ENCODE measurements around the gene OR4E1. TPM values are rescaled to one million over a fixed set of nuclear protein-coding genes. Genes with fewer than 3 reads are reported as not detected.

The OR4E1 gene
- polyA plus RNA-seq, 3 donors = not detected

GRCh38 chr14:21671371-21671770 is 2.2 kb downstream of the OR4E1 start:
- H3K9me3 Mint-ChIP-seq = peaks cover 2 to 16% (median 13%) of the 10 kb centered on the region in 7 donors
- Histone ChIP-seq H3K9me3 (replicated peaks in 1 of 2; ENCODE audit: control insufficient read depth in 1 of 2, insufficient read depth in 1 of 2, low read length in 2 of 2) (peaks cover 2 to 5% of the 10 kb centered on the region in 2 donors), H4K20me1 (ENCODE audit: insufficient read depth, low read length) (no peaks in the 10 kb centered on the region), H3K4me2 (replicated peaks; ENCODE audit: extremely low read depth, low read length, poor library complexity, severe bottlenecking) (no peak overlapping the region), H3K79me2 (ENCODE audit: insufficient read depth, low read length) (no peaks in the 10 kb centered on the region), H3K27ac (ENCODE audit: low read depth in 1 of 2, low read length in 2 of 2) (no peak overlapping the region), H2AFZ (ENCODE audit: insufficient read depth, low read depth, low read length, poor library complexity, severe bottlenecking) (no peak overlapping the region), H3K4me1 (ENCODE audit: control insufficient read depth in 1 of 2, insufficient read depth in 2 of 2, low read length in 2 of 2) (no peaks in the 10 kb centered on the region), H3K4me3 (replicated peaks in 1 of 3; ENCODE audit: low read depth in 2 of 3, low read length in 3 of 3) (no peak overlapping the region), H3K27me3 (ENCODE audit: control insufficient read depth in 2 of 2, insufficient read depth in 2 of 2, low read length in 2 of 2) (peaks cover 0 to 2% of the 10 kb centered on the region in 2 donors), H3K36me3 (replicated peaks in 1 of 2; ENCODE audit: control insufficient read depth in 1 of 2, insufficient read depth in 2 of 2, low read length in 2 of 2) (no peaks in the 10 kb centered on the region), H3K9ac (ENCODE audit: insufficient read depth, low read length, poor library complexity, severe bottlenecking) (no peak overlapping the region)
- TF ChIP-seq CTCF (IDR thresholded peaks at IDR 0.05) = no peak
- no peak overlapping the region for H3K27ac Mint-ChIP-seq
- H3K4me3 Mint-ChIP-seq = no peak overlapping the region
- DNase-seq = no peak
- intact Hi-C loops (cut with micrococcal nuclease) = no loop called here
- peaks cover 1 to 3% (median 3%) of the 10 kb centered on the region in 3 donors for H3K27me3 Mint-ChIP-seq (ENCODE audit: low read depth in 3 of 3)
- H3K4me1 Mint-ChIP-seq = no peaks in the 10 kb centered on the region
- H3K36me3 Mint-ChIP-seq = no peaks in the 10 kb centered on the region
- no CpG with 5 or more reads among the region's 2 CpGs for WGBS (ENCODE audit: insufficient coverage)

- H3K4me1 Mint-ChIP-seq = no peaks in the 10 kb centered on the region
- Histone ChIP-seq H3K4me2 (replicated peaks; ENCODE audit: extremely low read depth, low read length, poor library complexity, severe bottlenecking) (no peak overlapping the region), H3K36me3 (replicated peaks in 1 of 2; ENCODE audit: control insufficient read depth in 1 of 2, insufficient read depth in 2 of 2, low read length in 2 of 2) (no peaks in the 10 kb centered on the region), H3K4me3 (replicated peaks in 1 of 3; ENCODE audit: low read depth in 2 of 3, low read length in 3 of 3) (no peak overlapping the region), H4K20me1 (ENCODE audit: insufficient read depth, low read length) (no peaks in the 10 kb centered on the region), H3K9ac (ENCODE audit: insufficient read depth, low read length, poor library complexity, severe bottlenecking) (no peak overlapping the region), H3K27ac (ENCODE audit: low read depth in 1 of 2, low read length in 2 of 2) (no peak overlapping the region), H3K27me3 (ENCODE audit: control insufficient read depth in 2 of 2, insufficient read depth in 2 of 2, low read length in 2 of 2) (peaks cover 0 to 2% of the 10 kb centered on the region in 2 donors), H3K4me1 (ENCODE audit: control insufficient read depth in 1 of 2, insufficient read depth in 2 of 2, low read length in 2 of 2) (no peaks in the 10 kb centered on the region), H3K79me2 (ENCODE audit: insufficient read depth, low read length) (no peaks in the 10 kb centered on the region), H2AFZ (ENCODE audit: insufficient read depth, low read depth, low read length, poor library complexity, severe bottlenecking) (no peak overlapping the region), H3K9me3 (replicated peaks in 1 of 2; ENCODE audit: control insufficient read depth in 1 of 2, insufficient read depth in 1 of 2, low read length in 2 of 2) (no peaks in the 10 kb centered on the region)
- DNase-seq = no peak
- no peak overlapping the region for H3K4me3 Mint-ChIP-seq
- H3K27me3 Mint-ChIP-seq (ENCODE audit: low read depth in 3 of 3) = peaks cover 1 to 3% (median 3%) of the 10 kb centered on the region in 3 donors
- peaks cover 2 to 11% (median 6%) of the 10 kb centered on the region in 7 donors for H3K9me3 Mint-ChIP-seq
- TF ChIP-seq CTCF (IDR thresholded peaks at IDR 0.05) = no peak
- H3K27ac Mint-ChIP-seq = no peak overlapping the region
- intact Hi-C loops (cut with micrococcal nuclease) = no loop called here
- H3K36me3 Mint-ChIP-seq = no peaks in the 10 kb centered on the region
Measured at GRCh38 chr14:21669284-21669683, 4.3 kb downstream of the OR4E1 start.

All from CD14-positive monocyte (primary cell).